NCI-H1417 (cell line): ENCODE results near the gene ALG14.
"Not testable (repeated sequence)": the region's sequence is repeated elsewhere in the genome, so short reads cannot be mapped to it uniquely, and the experiment has no call there.

Source experiments
- DNase-seq, 3 experiments: peaks; one replicate each; lab custom pipeline; 2025; lab: John Stamatoyannopoulos, UW

ALG14 gene

DNA sequence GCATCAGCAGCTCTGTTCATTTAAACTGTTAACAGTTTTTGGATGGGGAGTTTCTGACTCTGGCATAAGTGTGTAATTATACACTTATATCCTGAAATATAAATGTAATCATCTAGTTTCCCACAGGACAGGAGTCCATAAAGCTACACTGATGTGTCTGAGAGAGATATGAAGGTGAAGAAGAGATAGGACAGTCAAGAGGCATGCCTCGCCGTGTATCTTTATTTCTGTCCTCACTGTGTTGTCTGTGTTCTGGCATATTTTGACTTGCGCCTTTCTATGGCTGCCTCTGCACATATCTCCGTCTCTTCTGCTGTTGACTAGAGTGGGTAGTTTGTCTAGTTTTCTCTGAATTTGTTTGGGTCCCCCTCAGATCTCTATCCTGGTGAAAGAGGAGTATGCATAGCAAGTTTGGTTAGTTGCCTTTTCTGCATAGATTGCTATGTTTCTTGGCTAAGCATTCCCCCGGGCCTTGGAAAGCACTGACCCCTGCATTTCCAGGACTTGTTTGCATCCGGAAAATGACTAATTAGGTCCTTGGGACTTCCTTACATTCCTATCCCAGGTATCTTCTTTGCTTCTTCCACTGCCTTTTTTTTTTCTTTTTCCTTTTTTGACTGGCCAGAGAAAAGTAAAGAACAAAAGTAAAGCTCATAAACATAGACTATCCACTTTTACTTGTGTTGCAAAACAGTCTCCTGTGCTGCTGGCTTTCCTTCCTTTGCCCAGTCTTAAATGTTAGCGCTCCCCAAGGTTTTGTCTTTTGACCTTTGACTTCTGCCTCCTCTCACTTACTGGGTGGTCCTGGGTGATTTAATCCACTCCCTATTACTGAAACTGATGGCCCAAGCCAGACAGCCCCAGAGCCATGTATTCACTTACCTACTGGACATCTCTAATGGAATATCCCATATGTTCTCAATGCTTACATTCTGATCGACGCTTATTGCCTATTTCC, 118.2 kb downstream of the ALG14 start:
- no peak for DNase-seq

DNA sequence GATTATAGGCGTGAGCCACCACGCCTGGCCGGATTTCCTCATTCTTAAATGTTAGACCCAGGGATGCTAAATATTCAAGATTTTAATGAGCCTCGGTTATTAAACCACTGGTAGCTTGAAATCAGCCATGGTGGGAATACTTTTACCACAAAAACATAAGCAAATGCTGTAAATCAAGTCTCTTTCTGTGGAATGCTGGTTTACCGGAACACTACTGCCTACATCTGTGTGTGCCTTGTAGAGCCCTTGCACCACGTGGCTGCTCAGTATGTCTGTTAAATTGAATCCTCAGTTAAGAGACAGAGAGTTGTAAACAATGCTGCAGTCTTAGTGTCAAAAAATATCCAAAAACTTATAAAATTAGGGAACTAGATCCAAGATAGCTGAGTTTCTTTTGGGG, 119.0 kb downstream of the ALG14 start:
- no peak for DNase-seq

DNA sequence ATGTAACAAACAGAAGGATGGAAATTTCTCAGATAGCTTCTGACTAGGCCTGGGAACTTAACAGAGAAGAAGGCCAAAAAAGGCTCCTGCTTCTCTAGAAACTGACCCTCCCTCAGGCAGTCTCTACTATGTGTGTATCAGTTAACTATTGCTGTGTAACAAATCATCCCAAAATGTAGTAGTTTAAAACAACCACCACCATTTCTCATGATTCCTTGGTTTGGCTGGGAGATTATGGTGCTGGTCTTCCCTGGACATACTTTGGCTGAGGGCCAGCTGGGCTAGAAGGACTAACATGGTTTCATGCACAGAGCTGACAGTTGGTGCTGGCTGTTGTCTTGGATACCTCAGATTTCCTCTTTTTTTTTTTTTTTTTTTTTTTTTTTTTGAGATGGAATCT, 119.6 kb downstream of the ALG14 start:
- DNase-seq = no peak

DNA sequence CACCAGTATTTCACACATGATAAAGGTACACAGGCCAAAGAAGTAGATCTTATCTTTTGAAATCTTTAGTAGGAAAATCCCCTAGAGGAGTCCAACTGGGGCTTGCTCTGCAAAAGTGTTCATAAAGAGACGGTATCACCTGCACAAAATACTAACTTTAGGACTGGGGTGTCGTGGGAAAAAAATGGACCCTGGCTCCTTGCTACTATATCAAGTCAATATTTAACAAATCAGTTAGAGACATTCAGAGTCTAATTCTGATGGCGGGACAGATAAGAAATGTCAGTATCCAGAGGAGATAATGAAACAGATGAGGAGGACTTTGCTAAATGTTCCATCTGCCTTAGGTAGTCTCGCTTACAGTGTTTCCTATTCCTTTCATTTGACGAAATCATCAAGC, 120.2 kb downstream of the ALG14 start:
- DNase-seq = no peak

DNA sequence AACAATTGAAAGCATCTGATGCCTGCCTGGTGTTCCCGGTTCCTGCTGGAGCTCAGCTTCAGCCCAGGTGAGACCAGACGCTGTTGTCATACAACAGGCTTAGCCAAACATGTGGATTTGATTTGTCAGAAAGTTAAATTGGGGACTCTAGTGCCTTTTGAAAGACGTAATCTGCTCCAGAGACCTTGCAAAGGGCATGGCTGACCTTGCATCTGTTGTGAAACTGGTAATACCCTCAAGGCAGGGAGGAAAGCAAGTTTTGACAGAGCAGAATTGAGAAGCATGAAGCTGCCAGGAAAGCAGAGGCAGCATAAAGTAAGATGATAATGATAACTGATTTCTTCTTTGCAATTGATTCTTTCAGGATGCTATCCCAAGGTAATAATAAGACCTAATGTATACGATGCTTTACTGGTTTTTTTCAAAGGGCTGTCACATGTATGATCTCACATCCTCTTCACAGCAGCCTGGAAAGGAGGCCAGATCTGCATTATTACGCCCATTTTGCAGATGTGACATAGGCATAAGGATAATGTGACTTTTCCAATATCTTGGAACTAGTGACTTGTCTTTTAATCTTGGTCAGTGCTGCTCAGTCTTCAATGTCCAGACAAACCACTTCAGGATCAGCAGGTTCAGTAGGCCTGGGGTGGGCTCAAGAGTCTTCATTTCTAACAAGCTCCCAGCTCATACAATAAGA, 121.1 kb downstream of the ALG14 start:
- DNase-seq = no peak

DNA sequence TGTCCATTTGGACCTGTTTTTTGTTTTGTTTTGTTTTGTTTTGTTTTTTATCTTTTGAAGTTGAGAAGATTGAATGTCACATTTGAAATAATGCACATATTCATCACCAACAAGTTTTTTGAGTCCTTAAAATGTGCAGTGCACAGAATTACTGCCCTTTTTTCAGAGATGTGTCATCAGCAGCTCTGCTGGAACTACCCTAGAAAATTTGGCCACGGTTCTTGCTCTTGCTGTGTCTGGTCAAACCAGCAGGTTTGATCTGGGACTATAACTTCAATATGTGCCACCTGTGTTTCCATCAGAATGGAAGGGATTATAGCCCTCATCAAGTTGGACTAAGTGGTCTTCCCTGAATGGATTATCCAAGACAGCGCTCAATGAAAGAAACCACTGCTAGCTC, 121.7 kb downstream of the ALG14 start:
- no peak for DNase-seq

DNA sequence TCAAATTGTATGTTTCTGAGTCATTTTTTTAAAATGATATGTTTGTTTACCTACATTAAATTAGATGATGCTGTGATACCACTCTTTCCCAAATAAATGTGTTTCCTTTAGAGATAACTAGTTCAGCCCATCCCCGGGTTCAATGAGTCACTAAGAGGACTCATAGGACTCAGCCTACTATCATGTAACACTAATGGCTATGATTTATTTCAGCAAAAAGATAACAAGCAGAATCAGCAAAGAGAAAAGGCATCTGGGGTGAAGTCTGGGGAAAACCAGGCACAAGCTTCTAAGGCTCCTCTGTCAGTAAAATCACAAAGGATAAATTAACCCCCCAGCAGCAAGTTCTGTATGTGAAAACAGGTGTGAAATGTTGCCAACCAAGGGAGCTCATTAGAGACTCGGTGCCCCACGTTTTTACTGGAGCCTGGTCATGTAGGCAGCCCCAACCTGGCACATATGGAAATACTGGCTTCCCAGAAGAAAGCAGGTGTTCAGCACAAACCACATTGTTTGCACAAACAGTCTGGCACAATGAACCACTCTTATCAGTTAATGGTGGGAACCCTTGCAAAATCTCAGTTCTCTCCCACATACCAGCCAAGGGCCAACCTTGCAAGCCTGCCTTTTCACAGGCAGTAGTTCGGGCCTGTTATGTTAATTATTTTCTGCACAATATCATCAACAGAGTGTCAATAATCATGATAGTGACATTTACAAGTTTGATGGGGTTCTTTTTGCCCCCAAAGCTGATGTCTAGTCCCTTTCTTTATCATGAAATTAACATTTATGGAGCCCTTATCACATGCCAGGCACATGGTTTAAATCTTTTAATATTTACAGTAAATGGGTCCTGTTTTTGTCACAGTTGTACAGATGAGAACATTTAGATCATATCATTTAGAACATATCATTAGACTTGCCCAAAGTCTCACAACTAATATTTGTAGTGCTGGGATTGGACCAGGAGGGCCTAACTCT, 122.8 kb downstream of the ALG14 start:
- peak; percentile 7 to 76 (median 65) for DNase-seq

DNA sequence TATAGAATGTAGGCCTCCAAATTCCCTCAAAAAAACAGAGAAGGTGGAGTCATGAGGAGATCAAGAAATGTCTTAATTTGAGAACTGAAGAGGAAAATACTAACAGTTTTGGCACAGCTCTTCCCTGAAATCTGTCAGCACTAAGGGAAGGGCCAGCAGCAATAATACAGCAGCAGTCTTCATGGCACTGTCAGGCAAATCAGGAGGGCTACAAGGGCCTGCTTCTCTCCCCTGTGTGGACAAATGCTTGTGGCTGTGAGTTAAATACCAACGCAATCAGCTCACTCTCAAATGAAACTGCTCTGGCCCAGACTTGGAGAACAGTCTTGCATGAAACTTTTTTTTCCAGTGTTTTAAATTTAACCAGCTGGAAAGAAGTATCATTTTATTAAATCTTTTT, 125.3 kb downstream of the ALG14 start:
- DNase-seq = no peak

DNA sequence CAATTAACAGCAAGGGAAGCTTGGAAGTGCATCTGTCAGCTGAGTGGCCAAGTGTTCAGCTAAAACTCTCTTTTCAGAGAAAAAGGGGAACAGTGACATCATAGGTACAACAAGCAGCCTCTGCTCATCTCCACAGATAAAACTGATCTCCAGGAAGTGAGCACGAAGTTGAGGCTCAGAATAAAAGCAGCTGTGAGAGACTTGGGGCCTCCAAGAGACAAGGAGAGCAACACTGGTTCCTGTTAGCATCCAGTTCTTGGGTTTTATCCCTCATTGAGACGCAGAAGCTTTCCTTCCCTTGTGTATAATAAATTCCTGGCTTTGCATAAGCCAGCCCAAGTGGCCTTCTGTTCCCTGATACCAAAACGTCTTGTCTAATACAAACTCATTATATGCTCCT, 125.9 kb downstream of the ALG14 start:
- DNase-seq = no peak

DNA sequence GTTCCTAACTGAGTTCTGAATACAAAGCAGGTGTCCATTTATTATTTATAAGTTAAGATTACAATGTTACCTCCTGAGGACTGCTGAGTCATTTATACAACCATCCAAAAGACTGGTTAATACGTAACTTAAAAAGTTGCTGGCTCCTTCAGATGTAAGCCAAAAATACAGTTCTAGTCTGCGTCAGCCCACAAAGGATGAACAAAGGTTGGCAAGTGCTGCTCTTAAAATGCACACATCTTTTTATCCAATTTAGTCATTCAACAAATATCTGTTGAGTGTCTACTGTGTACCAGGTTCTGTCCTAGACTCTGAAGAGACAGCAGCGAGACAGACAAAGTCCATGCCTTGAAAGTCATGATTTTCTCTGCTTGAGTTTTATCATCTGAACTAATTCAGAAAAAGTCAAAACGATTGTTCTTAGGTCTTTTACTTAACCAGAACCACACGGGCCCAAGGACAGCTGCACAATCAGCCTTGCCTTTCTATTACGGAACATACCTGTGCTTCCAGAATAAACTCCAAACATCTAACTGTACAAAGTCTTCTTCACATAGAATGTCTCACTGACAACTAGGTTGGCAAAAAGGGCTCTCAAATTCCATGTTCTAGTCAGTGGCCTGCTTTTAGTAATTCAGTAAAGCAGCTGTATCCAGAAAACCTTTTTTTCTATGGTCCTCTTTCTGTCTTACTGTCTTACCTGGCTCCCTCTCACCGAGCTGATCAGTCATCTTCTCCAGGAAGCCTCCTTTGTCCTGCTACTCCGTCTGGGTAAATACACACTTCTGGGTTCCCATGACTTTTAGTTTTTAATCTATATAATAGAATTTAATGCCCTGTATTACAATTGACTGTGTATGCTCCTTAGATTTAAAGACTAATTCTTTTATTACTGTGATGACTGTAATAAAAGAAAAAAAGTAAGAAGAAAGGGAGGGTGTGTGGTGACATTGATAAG, 130.3 kb downstream of the ALG14 start:
- DNase-seq = no peak

DNA sequence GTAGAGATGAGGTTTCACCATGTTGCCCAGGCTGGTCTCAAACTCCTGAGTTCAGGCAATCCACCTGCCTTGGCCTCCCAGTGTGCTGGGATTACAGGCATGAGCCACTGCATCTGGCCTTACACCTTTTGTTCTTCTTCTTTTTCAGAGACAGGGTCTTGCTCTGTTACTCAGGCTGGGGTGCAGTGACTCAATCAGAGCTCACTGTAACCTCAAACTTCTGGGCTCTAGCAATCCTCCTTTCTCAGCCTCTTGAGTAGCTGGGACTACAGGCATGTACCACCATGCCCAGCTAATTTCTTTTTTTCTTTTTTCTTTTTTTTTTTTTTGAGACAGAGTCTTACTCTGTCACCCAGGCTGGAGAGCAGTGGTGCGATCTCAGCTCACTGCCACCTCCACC, 131.3 kb downstream of the ALG14 start:
- not testable (repeated sequence) for DNase-seq

DNA sequence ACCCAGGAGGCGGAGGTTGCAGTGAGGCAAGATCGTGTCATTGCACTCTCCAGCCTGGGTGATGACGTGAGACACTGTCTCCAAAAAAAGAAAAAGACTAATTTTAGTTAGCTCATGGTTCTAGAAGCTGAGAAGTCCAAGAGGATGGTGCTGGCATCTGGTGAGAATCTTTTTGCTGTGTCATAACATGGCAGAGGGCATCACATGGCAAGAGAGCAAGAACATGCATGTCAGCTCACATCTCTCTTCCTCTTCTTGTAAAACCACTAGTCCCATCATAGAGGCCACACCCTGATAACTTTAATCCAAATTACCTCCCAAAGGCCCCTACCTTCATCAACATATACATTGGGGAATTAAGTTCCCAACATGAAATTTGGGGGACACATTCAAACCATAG, 132.0 kb downstream of the ALG14 start:
- DNase-seq = no peak

DNA sequence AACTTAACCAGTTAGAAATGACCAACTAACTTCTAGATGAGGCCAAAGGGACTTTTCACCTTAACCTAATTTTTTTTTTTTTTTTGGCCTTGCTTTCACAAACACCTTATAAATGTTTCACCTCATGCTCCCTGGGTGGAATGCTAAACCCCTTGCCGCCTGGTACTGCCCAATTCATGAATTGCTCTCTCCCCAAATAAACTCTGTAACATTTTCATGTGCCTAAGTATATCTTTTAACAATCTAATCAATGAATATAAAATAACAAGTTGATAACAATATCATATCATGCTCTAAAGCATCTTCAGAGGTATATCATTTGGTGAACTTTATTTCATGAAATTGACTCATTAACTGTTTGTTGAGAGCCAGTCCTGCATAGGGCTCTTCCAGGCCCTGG, 134.9 kb downstream of the ALG14 start:
- no peak for DNase-seq

DNA sequence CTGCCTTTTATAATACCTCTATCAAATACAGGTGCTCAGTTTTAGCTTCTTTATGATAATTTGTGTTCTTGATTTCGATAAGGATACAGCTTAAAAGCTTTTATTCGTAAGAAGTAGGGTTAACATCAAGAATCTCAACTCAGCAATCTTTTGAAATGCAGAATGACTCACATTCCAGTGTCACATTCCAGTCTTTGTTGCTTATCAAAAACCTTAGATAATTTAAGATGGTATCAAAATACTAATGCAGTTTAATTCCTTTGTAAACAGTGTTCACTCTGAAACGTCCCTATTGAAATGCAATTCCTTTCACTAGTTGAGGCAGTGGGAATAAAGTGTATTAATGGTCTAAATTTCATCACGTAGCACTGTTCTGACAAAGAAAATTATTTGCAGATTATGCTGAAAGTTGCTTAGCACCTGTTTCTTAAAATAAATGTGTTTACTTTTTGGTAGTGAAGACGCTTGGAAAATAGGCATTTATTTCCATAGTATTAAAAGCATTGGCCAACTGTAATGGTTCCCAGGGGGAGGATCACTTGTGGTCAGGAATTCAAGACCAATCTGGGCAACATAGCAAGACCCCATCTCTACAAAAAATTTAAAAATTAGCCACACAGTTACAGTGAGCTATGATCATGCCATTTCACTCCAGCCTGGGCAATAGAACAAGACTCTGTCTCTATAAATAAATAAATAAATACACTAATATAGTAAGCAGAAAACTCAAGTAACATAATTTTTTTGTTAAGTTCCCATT, 135.7 kb downstream of the ALG14 start:
- no peak for DNase-seq

DNA sequence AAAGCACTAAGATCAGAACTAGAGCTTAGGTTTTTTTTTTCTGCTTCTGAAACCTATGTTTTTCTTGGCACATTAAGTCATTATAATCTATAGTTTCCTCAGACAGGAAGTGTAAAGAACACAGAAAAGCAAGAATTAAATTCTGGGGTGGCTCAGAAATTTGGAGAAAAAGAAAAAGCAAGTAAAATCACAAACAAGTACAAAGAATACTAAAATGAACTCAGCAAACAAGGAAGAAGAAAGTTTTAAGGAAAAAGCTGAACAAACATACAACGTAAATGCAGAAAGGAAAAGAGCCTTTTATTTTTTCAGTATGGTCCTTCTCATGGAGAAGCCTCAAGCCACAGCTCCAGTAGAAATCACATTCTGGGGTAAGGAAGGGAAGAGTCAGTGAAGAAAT, 137.3 kb downstream of the ALG14 start:
- no peak for DNase-seq

DNA sequence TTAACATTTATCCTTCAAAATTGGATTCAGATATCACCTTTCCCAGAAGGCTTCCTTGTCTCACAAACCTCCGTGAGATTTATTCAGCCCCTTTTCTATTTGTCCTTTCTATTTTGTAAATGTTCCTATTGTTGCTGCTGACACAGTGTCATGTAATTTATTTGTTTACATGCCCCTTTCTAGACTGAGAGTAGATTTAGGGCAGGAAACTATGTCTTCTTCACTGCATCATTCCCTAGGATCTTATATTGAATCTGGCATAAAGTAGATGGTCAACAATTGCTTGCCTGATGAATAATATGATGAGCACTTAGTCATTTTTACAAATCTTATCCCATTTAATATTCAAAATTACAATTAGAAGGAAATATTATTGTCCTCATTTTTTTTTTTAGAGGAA, 137.7 kb downstream of the ALG14 start:
- DNase-seq = peak in 1 of 3 experiments; percentile 63

DNA sequence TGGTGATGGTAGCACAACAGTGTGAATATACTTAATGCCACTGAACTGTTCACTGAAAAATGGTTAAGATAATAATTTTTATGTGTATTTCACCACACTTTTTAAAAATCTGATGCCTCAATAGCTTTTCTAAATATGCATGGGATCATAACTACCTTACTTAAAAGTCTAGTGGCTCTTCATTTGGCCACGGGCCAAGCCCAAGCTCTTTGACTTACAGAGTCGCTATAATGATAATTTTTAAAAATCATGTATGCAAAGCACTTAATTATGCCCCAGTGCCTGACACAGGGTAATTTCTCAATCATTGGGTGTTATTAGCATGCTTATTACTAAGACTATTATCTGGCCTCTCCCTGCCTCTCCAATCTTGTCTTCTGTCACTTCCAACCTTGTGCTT, 138.2 kb downstream of the ALG14 start:
- peak; percentile 8 to 63 (median 12) for DNase-seq

DNA sequence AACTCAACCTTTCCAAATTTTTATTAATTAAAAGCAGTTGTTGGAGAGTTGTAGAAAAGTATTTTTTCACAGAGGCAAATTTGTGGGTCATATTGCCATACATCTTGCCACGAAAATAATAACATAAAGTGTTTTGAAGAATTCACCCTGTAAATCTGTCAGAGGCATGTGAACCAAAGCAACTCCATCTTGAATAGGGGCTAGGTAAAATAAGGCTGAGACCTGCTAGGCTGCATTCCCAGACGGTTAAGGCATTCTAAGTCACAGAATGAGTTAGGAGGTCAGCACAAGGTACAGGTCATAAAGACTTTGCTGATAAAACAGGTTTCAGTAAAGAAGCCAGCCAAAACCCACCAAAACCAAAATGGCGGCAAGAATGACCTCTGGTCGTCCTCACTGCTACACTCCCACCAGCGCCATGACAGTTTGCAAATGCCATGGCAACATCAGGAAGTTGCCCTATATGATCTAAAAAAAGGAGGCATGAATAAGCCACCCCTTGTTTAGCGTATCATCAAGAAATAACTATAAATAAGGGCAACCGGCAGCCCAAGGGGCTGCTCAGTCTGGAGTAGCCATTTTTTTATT, 141.4 kb downstream of the ALG14 start:
- DNase-seq = no peak

DNA sequence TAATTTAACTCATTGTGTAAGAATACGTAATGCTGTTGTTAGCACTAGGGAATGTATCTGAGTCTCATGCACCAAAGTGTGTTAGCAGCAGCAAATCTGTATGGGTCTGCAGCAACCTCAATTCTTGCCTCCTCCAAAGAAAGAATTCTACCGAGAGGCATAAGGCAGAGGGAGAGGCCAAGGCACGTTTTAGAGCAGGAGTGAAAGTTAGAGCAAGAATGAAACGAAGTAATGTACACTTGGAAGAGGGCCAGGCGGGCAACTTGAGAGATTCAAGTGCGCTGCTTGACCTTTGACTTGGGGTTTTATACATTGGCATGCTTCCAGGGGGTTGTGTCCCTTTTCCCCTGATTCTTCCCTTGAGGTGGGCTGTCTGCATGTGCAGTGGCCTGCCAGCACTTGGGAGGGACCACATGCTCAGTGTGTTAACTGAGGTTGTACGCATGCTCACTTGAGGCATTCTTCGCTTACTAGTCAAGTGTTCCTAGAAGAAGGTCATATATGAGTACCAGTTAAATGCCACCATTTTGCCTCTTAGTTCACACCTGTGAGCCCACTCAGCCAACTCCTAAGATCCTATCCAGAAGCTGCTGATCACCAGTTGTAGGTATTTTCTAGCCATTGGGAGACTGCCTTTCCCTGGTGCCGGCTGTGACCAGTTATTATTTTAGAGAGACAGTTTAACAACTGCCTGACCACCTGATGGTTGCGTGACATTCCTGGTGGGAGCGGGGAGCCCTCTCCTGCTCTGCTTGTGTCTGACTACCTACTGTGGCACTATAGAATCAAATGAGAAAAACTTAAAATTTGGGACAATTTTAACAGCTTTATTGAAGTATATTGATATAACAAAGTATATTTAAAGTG, 143.2 kb downstream of the ALG14 start:
- DNase-seq = peak in 1 of 3 experiments; percentile 4
